Progenitor cell of endocrine pancreas (in vitro differentiated cells): ENCODE data around the gene DRC3. TPM values are rescaled to one million over a fixed set of nuclear protein-coding genes. Genes with fewer than 3 reads are reported as not detected.
A peak's percentile ranks its signal among the peaks of the same experiment; 100 is the strongest.

Experiments used
- DNase-seq: peaks from one replicate; pipeline ENCODE4 v3.0.0; 2021; ENCODE audit warnings: low spot score; ENCODE audit not compliant: unreplicated experiment
- H3K27ac Mint-ChIP-seq: 2 replicates; pipeline ENCODE4 v1.8.0; 2021; ENCODE audit warnings: mild to moderate bottlenecking, moderate library complexity, mixed read lengths
- H3K27me3 Mint-ChIP-seq: 2 replicates; pipeline ENCODE4 v1.8.0; 2021; ENCODE audit warnings: mixed read lengths
- H3K36me3 Mint-ChIP-seq: 2 replicates; pipeline ENCODE4 v1.8.0; 2022; ENCODE audit warnings: mixed read lengths; ENCODE audit not compliant: insufficient read depth
- H3K4me1 Mint-ChIP-seq: 2 replicates; pipeline ENCODE4 v1.8.0; 2021; ENCODE audit warnings: low read depth, mixed read lengths
- H3K4me3 Mint-ChIP-seq: 2 replicates; pipeline ENCODE4 v1.8.0; 2021; ENCODE audit warnings: low read depth, mild to moderate bottlenecking, moderate library complexity, mixed read lengths
- H3K9me3 Mint-ChIP-seq: 2 replicates; pipeline ENCODE4 v1.8.0; 2021; ENCODE audit warnings: low read depth, mixed read lengths
- CTCF ChIP-seq: fragments of 200-600 bp; sonication (generic); IDR thresholded peaks from one replicate; pipeline ENCODE4 v1.5.0; 2021; ENCODE audit warnings: antibody characterized with exemption, mild to moderate bottlenecking; ENCODE audit not compliant: unreplicated experiment
- total RNA-seq: library from RNA; stranded (reverse); gene quantifications from 2 replicates; pipeline ENCODE4 v1.2.1, GENCODE V29; 2021

DRC3 gene
- total RNA-seq, 1 donor from 2014 or later, result 15.4 TPM

- no peak overlapping the region for H3K27ac Mint-ChIP-seq
- H3K4me3 Mint-ChIP-seq, result no peak overlapping the region
- peaks cover 3% of the 10 kb centered on the region for H3K27me3 Mint-ChIP-seq
- no peaks in the 10 kb centered on the region for H3K9me3 Mint-ChIP-seq
- peaks cover 15% of the 10 kb centered on the region for H3K36me3 Mint-ChIP-seq
- no peak for TF ChIP-seq CTCF
- H3K4me1 Mint-ChIP-seq, result peaks cover 3% of the 10 kb centered on the region
- no peak for DNase-seq
These were observed 34.0 kb downstream of the DRC3 start for GRCh38 chr17:18006495-18007239.

GRCh38 chr17:18008496-18009268 is 36.0 kb downstream of the DRC3 start:
- no peaks in the 10 kb centered on the region for H3K9me3 Mint-ChIP-seq
- peaks cover 19% of the 10 kb centered on the region for H3K36me3 Mint-ChIP-seq
- no peak overlapping the region for H3K4me3 Mint-ChIP-seq
- DNase-seq, result no peak
- H3K27me3 Mint-ChIP-seq, result peaks cover 3% of the 10 kb centered on the region
- TF ChIP-seq CTCF, result no peak
- peaks cover 1% of the 10 kb centered on the region for H3K4me1 Mint-ChIP-seq
- H3K27ac Mint-ChIP-seq, result no peak overlapping the region

- no peak for TF ChIP-seq CTCF
- peaks cover 19% of the 10 kb centered on the region for H3K36me3 Mint-ChIP-seq
- no peak for DNase-seq
- H3K27me3 Mint-ChIP-seq, result peaks cover 3% of the 10 kb centered on the region
- H3K4me3 Mint-ChIP-seq, result no peak overlapping the region
- peaks cover 1% of the 10 kb centered on the region for H3K4me1 Mint-ChIP-seq
- no peaks in the 10 kb centered on the region for H3K9me3 Mint-ChIP-seq
- H3K27ac Mint-ChIP-seq, result peak overlapping the region; percentile 41
These were observed 37.2 kb downstream of the DRC3 start for GRCh38 chr17:18009609-18010420.

- no peak for DNase-seq
- H3K27ac Mint-ChIP-seq, result no peak overlapping the region
These were observed 38.6 kb downstream of the DRC3 start for GRCh38 chr17:18011286-18011685.

More at GRCh38 chr17:18011286-18011685, 38.6 kb downstream of the DRC3 start:
- no peak for TF ChIP-seq CTCF
- Mint-ChIP-seq H3K9me3 (no peaks in the 10 kb centered on the region), H3K27me3 (peaks cover 3% of the 10 kb centered on the region), H3K36me3 (peaks cover 21% of the 10 kb centered on the region), H3K4me1 (peaks cover 1% of the 10 kb centered on the region), H3K4me3 (no peak overlapping the region)
